H9 (cell line): Measurements from ENCODE around the gene SCAF1. TPM values are rescaled to one million over a fixed set of nuclear protein-coding genes. Genes with fewer than 3 reads are reported as not detected.

Experiments used
- DNase-seq: peaks from one replicate; pipeline ENCODE4 v3.0.0-alpha.2; 2017
- H2AFZ ChIP-seq: one replicate; pipeline ENCODE4 v1.6.1; 2013; ENCODE audit warnings: mild to moderate bottlenecking, low read length, control low read depth, moderate library complexity
- H2AK5ac ChIP-seq: 2 replicates; pipeline ENCODE4 v1.6.1; 2013; ENCODE audit warnings: low read length, control low read depth, mixed read lengths; ENCODE audit not compliant: insufficient read length
- H2BK120ac ChIP-seq: one replicate; pipeline ENCODE4 v1.6.1; 2013; ENCODE audit warnings: low read depth, mild to moderate bottlenecking, low read length, control low read depth, inconsistent platforms; ENCODE audit not compliant: poor library complexity, severe bottlenecking
- H2BK12ac ChIP-seq: 2 replicates; pipeline ENCODE4 v1.6.1; 2013; ENCODE audit warnings: low read length, control low read depth, mixed read lengths, low read depth; ENCODE audit not compliant: insufficient read length
- H2BK15ac ChIP-seq: 2 replicates; pipeline ENCODE4 v1.6.1; 2013; ENCODE audit warnings: low read depth, low read length, control low read depth
- H2BK20ac ChIP-seq: one replicate; pipeline ENCODE4 v1.6.1; 2013; ENCODE audit warnings: low read depth, mild to moderate bottlenecking, low read length, control low read depth, inconsistent platforms; ENCODE audit not compliant: poor library complexity, severe bottlenecking
- H2BK5ac ChIP-seq: 2 replicates; pipeline ENCODE4 v1.6.1; 2013; ENCODE audit warnings: low read length, control low read depth, mixed read lengths; ENCODE audit not compliant: insufficient read length
- H3K14ac ChIP-seq: 2 replicates; pipeline ENCODE4 v1.6.1; 2013; ENCODE audit warnings: low read length, control low read depth; ENCODE audit not compliant: insufficient read depth
- H3K18ac ChIP-seq: 2 replicates; pipeline ENCODE4 v1.6.1; 2013; ENCODE audit warnings: low read depth, mild to moderate bottlenecking, mixed read lengths, low read length, control low read depth; ENCODE audit not compliant: insufficient read length
- H3K23ac ChIP-seq: 2 replicates; pipeline ENCODE4 v1.6.1; 2013; ENCODE audit warnings: low read length, control low read depth, mixed read lengths, low read depth; ENCODE audit not compliant: insufficient read length
- H3K23me2 ChIP-seq: 2 replicates; pipeline ENCODE4 v1.6.1; 2013; ENCODE audit warnings: low read depth, mild to moderate bottlenecking, mixed read lengths, low read length, control low read depth; ENCODE audit not compliant: insufficient read length, poor library complexity, severe bottlenecking
- H3K27ac ChIP-seq: 2 replicates; pipeline ENCODE4 v1.5.1; 2013; ENCODE audit warnings: low read length, control low read depth, mixed read lengths, low read depth; ENCODE audit not compliant: insufficient read length
- H3K27me3 ChIP-seq: 2 replicates; pipeline ENCODE4 v1.6.1; 2013; ENCODE audit warnings: low read length, control low read depth, inconsistent platforms; ENCODE audit not compliant: insufficient read depth
- H3K4ac ChIP-seq: 2 replicates; pipeline ENCODE4 v1.6.1; 2013; ENCODE audit warnings: low read depth, mild to moderate bottlenecking, control low read depth, inconsistent platforms, low read length, moderate library complexity
- H3K4me1 ChIP-seq: 2 replicates; pipeline ENCODE4 v1.6.1; 2013; ENCODE audit warnings: low read length, control low read depth, inconsistent platforms; ENCODE audit not compliant: insufficient read depth
- H3K4me2 ChIP-seq: 2 replicates; pipeline ENCODE4 v1.6.1; 2013; ENCODE audit warnings: low read length, control low read depth, mixed read lengths; ENCODE audit not compliant: insufficient read length, insufficient read depth
- H3K56ac ChIP-seq: 2 replicates; pipeline ENCODE4 v1.6.1; 2013; ENCODE audit warnings: low read depth, mild to moderate bottlenecking, mixed read lengths, low read length, control low read depth; ENCODE audit not compliant: insufficient read length
- H3K79me1 ChIP-seq: 2 replicates; pipeline ENCODE4 v1.6.1; 2013; ENCODE audit warnings: low read depth, mild to moderate bottlenecking, moderate library complexity, low read length, control low read depth, inconsistent platforms; ENCODE audit not compliant: insufficient read depth, poor library complexity, severe bottlenecking
- H3K79me2 ChIP-seq: 2 replicates; pipeline ENCODE4 v1.6.1; 2013; ENCODE audit warnings: low read length, control low read depth, inconsistent platforms; ENCODE audit not compliant: insufficient read depth
- H3K9ac ChIP-seq: 2 replicates; pipeline ENCODE4 v1.6.1; 2013; ENCODE audit warnings: low read length, control low read depth, mixed read lengths; ENCODE audit not compliant: insufficient read length; ENCODE audit errors: extremely low read depth
- H3K9me3 ChIP-seq: one replicate; pipeline ENCODE4 v1.6.1; 2013; ENCODE audit warnings: low read depth, low read length, inconsistent platforms; ENCODE audit not compliant: control insufficient read depth
- H3T11ph ChIP-seq: one replicate; pipeline ENCODE4 v1.6.1; 2013; ENCODE audit warnings: mild to moderate bottlenecking, low read length, control low read depth, inconsistent platforms
- H4K20me1 ChIP-seq: one replicate; pipeline ENCODE4 v1.6.1; 2013; ENCODE audit not compliant: control insufficient read depth, insufficient read length, insufficient read depth
- H4K5ac ChIP-seq: 2 replicates; pipeline ENCODE4 v1.6.1; 2013; ENCODE audit warnings: low read depth, mild to moderate bottlenecking, mixed read lengths, low read length, control low read depth; ENCODE audit not compliant: insufficient read length
- H4K8ac ChIP-seq: replicated peaks from 2 replicates; pipeline ENCODE4 v1.6.1; 2013; ENCODE audit warnings: low read length, control low read depth, mixed read lengths, low read depth; ENCODE audit not compliant: insufficient read length
- H4K91ac ChIP-seq: 2 replicates; pipeline ENCODE4 v1.6.1; 2013; ENCODE audit warnings: low read depth, mild to moderate bottlenecking, moderate library complexity, mixed read lengths, low read length, control low read depth; ENCODE audit not compliant: insufficient read length
- H3K27ac Mint-ChIP-seq, 3 experiments: 2 replicates in 2 of 3; 3 replicates in 1 of 3; pipeline ENCODE4 v1.8.0; 2020 to 2021; ENCODE audit warnings: mixed read lengths in 3 of 3, mild to moderate bottlenecking in 1 of 3, moderate library complexity in 1 of 3
- H3K27me3 Mint-ChIP-seq: 2 replicates; pipeline ENCODE4 v1.8.0; 2021; ENCODE audit warnings: low read depth, mild to moderate bottlenecking, moderate library complexity, mixed read lengths
- H3K36me3 Mint-ChIP-seq, 3 experiments: 2 replicates in 2 of 3; 3 replicates in 1 of 3; pipeline ENCODE4 v1.8.0; 2020 to 2021; ENCODE audit warnings: low read depth in 3 of 3, mixed read lengths in 3 of 3; ENCODE audit not compliant: insufficient read depth in 1 of 3
- H3K4me1 Mint-ChIP-seq, 2 experiments: 2 replicates each; pipeline ENCODE4 v1.8.0; 2020; ENCODE audit warnings: mixed read lengths in 2 of 2
- H3K4me3 Mint-ChIP-seq, 2 experiments: 2 replicates in 1 of 2; 3 replicates in 1 of 2; pipeline ENCODE4 v1.8.0; 2020 to 2021; ENCODE audit warnings: mild to moderate bottlenecking in 2 of 2, mixed read lengths in 2 of 2, moderate library complexity in 1 of 2
- H3K9me3 Mint-ChIP-seq, 2 experiments: 2 replicates in 1 of 2; 3 replicates in 1 of 2; pipeline ENCODE4 v1.8.0; 2020; ENCODE audit warnings: mild to moderate bottlenecking in 2 of 2, mixed read lengths in 2 of 2, moderate library complexity in 1 of 2
- CTCF ChIP-seq: fragments of 200-600 bp; sonication (generic); conservative IDR thresholded peaks from 3 replicates; pipeline ENCODE4 v1.8.0; 2021; ENCODE audit warnings: antibody characterized with exemption, mild to moderate bottlenecking
- WGBS: extraction: QIAGEN DNeasy Blood & Tissue Kit; methylation state at CpG from one replicate; pipeline ENCODE4 v1.1.7; 2013; ENCODE audit warnings: missing lambda C conversion rate, low lambda C conversion rate, mixed read lengths; ENCODE audit not compliant: insufficient read length; ENCODE audit errors: extremely low coverage; 5-methylcytosine and 5-hydroxymethylcytosine counted together
- total RNA-seq: library from RNA; stranded (reverse); gene quantifications from 2 replicates; pipeline ENCODE4 v1.2.1, GENCODE V29; 2021

Gene SCAF1
- total RNA-seq, 1 experiment from 2014 or later = 85.3 TPM

GRCh38 chr19:49687566-49688316, 45.7 kb downstream of the SCAF1 start:
- peaks cover 0 to 3% of the 10 kb centered on the region in 2 experiments; a peak in 2 of 5 replicates for H3K9me3 Mint-ChIP-seq
- no peak overlapping the region for H2BK5ac ChIP-seq
- H3K56ac ChIP-seq = no peak overlapping the region
- H3K27me3 ChIP-seq = no peaks in the 10 kb centered on the region
- H3K9ac ChIP-seq = no peak overlapping the region
- H2AK5ac ChIP-seq = no peak overlapping the region
- no peak overlapping the region for H2AFZ ChIP-seq
- no peak overlapping the region for H3T11ph ChIP-seq
- peak overlapping the region in 1 of 2 experiments; percentile 14; a peak in 1 of 5 replicates for H3K4me3 Mint-ChIP-seq
- no peak overlapping the region for H3K18ac ChIP-seq
- peak overlapping the region in 1 of 3 experiments; percentile 88; a peak in 3 of 7 replicates for H3K27ac Mint-ChIP-seq
- no peak overlapping the region for H2BK15ac ChIP-seq
- no peak overlapping the region for H3K4me2 ChIP-seq
- peaks cover 10% of the 10 kb centered on the region; the same call in 1 of the 2 replicates for H3K4me1 ChIP-seq
- no peak for DNase-seq
- H3K79me2 ChIP-seq = no peaks in the 10 kb centered on the region
- H4K5ac ChIP-seq = no peak overlapping the region
- TF ChIP-seq CTCF = no peak
- no peaks in the 10 kb centered on the region for H4K20me1 ChIP-seq
- H3K4ac ChIP-seq = no peak overlapping the region
- no peak overlapping the region for H2BK120ac ChIP-seq
- H3K9me3 ChIP-seq = no peaks in the 10 kb centered on the region
- no peak overlapping the region for H3K14ac ChIP-seq
- no peak overlapping the region for H3K27ac ChIP-seq
- WGBS = no CpG with 5 or more reads among the region's 26 CpGs
- peaks cover 30 to 60% (median 49%) of the 10 kb centered on the region in 3 experiments for H3K36me3 Mint-ChIP-seq
- H4K8ac ChIP-seq = no peak overlapping the region
- H3K23ac ChIP-seq = no peak overlapping the region
- no peak overlapping the region for H2BK12ac ChIP-seq
- H2BK20ac ChIP-seq = no peak overlapping the region
- peaks cover 26 to 57% of the 10 kb centered on the region in 2 experiments for H3K4me1 Mint-ChIP-seq
- no peak overlapping the region for H4K91ac ChIP-seq
- H3K23me2 ChIP-seq = peaks cover 19% of the 10 kb centered on the region
- no peaks in the 10 kb centered on the region for H3K79me1 ChIP-seq
- H3K27me3 Mint-ChIP-seq = no peaks in the 10 kb centered on the region; the same call in 1 of the 2 replicates
